ENCODE data around the gene ROCK2. TPM values are rescaled to one million over a fixed set of nuclear protein-coding genes. Genes with fewer than 3 reads are reported as not detected.

Gene ROCK2
- total RNA-seq, 1 donor from 2014 or later: 34.4 TPM

GRCh38 chr2:11321847-11322246, 22.6 kb downstream of the ROCK2 start:
- no peak for ATAC-seq
- intact Hi-C loops (cut with DNase I): no loop called here
- no peak for DNase-seq (ENCODE audit: missing footprints)

- no peak for DNase-seq (ENCODE audit: missing footprints)
- no peak for ATAC-seq
- intact Hi-C loops (cut with DNase I): no loop called here
Measured at GRCh38 chr2:11320698-11321492, 23.5 kb downstream of the ROCK2 start.

GRCh38 chr2:11319939-11320338, 24.5 kb downstream of the ROCK2 start:
- no peak for DNase-seq (ENCODE audit: missing footprints)
- intact Hi-C loops (cut with DNase I): no loop called here
- no peak for ATAC-seq

- DNase-seq (ENCODE audit: missing footprints) (no peak), ATAC-seq (no peak)
- intact Hi-C loops (cut with DNase I): no loop called here
Measured at GRCh38 chr2:11315074-11315705, 29.2 kb downstream of the ROCK2 start.

GRCh38 chr2:11314487-11314886, 29.9 kb downstream of the ROCK2 start:
- intact Hi-C loops (cut with DNase I): no loop called here
- DNase-seq (ENCODE audit: missing footprints) (no peak), ATAC-seq (no peak)

GRCh38 chr2:11312770-11313471, 31.5 kb downstream of the ROCK2 start:
- no peak for DNase-seq (ENCODE audit: missing footprints)
- ATAC-seq: no peak
- intact Hi-C loops (cut with DNase I): no loop called here

GRCh38 chr2:11311543-11311942, 32.9 kb downstream of the ROCK2 start:
- intact Hi-C loops (cut with DNase I): no loop called here
- no peak for DNase-seq (ENCODE audit: missing footprints)
- no peak for ATAC-seq

- intact Hi-C loops (cut with DNase I): no loop called here
- ATAC-seq: no peak
- no peak for DNase-seq (ENCODE audit: missing footprints)
Measured at GRCh38 chr2:11310212-11310611, 34.2 kb downstream of the ROCK2 start.

- intact Hi-C loops (cut with DNase I): no loop called here
- ATAC-seq (no peak), DNase-seq (ENCODE audit: missing footprints) (no peak)
Measured at GRCh38 chr2:11309706-11310105, 34.7 kb downstream of the ROCK2 start.

GRCh38 chr2:11307764-11308415, 36.5 kb downstream of the ROCK2 start:
- no peak for DNase-seq (ENCODE audit: missing footprints)
- intact Hi-C loops (cut with DNase I): no loop called here
- ATAC-seq: no peak

GRCh38 chr2:11305958-11306357, 38.5 kb downstream of the ROCK2 start:
- DNase-seq (ENCODE audit: missing footprints) (no peak), ATAC-seq (no peak)
- intact Hi-C loops (cut with DNase I): no loop called here

- intact Hi-C loops (cut with DNase I): no loop called here
- no peak for DNase-seq (ENCODE audit: missing footprints)
- no peak for ATAC-seq
Measured at GRCh38 chr2:11305338-11305737, 39.1 kb downstream of the ROCK2 start.

GRCh38 chr2:11304476-11304875, 40.0 kb downstream of the ROCK2 start:
- DNase-seq (ENCODE audit: missing footprints) (no peak), ATAC-seq (no peak)
- intact Hi-C loops (cut with DNase I): no loop called here

- intact Hi-C loops (cut with DNase I): no loop called here
- ATAC-seq (no peak), DNase-seq (ENCODE audit: missing footprints) (no peak)
Measured at GRCh38 chr2:11303290-11304013, 41.0 kb downstream of the ROCK2 start.

- intact Hi-C loops (cut with DNase I): no loop called here
- ATAC-seq (no peak), DNase-seq (ENCODE audit: missing footprints) (no peak)
Measured at GRCh38 chr2:11299439-11299838, 45.0 kb downstream of the ROCK2 start.

- no peak for ATAC-seq
- intact Hi-C loops (cut with DNase I): no loop called here
- DNase-seq (ENCODE audit: missing footprints): no peak
Measured at GRCh38 chr2:11298592-11298991, 45.8 kb downstream of the ROCK2 start.

- ATAC-seq: no peak
- DNase-seq (ENCODE audit: missing footprints): no peak
- intact Hi-C loops (cut with DNase I): no loop called here
Measured at GRCh38 chr2:11296401-11296800, 48.0 kb downstream of the ROCK2 start.

- ATAC-seq (peak; percentile 13), DNase-seq (ENCODE audit: missing footprints) (no peak)
- intact Hi-C loops (cut with DNase I): loop anchor here (5.0 kb wide), 2 partner anchors 50 kb away; partner anchors contain the start of gene ROCK2
Measured at GRCh38 chr2:11292464-11293255, 51.8 kb downstream of the ROCK2 start.

Data from Right ventricle myocardium inferior (tissue), 1 donor.